ENCODE data around the gene RAI2.

- TF ChIP-seq CTCF (IDR thresholded peaks at IDR 0.05) (no peak), POLR2A (IDR thresholded peaks at IDR 0.05) (no peak)
These were observed 24.3 kb downstream of the RAI2 start for GRCh38 chrX:17836830-17837229.
